ENCODE data around the gene PAMR1. TPM values are rescaled to one million over a fixed set of nuclear protein-coding genes. Genes with fewer than 3 reads are reported as not detected.

PAMR1 gene
- total and polyA plus RNA-seq, 7 donors, result 0.92 to 26.5 (median 7.8) TPM

- no peak for DNase-seq
- H3K4me3 ChIP-seq, result no peak overlapping the region
These were observed 118.4 kb downstream of the PAMR1 start for GRCh38 chr11:35407041-35407440.

GRCh38 chr11:35404388-35404775 lies 121.0 kb downstream of the PAMR1 start:
- DNase-seq, result no peak
- no peaks in the 10 kb centered on the region for H3K9me3 ChIP-seq
- no peaks in the 10 kb centered on the region for H3K4me1 ChIP-seq
- intact Hi-C loops (cut with DNase I), result no loop called here
- H3K27ac ChIP-seq, result no peak overlapping the region
- no peaks in the 10 kb centered on the region for H3K36me3 ChIP-seq
- no peaks in the 10 kb centered on the region for H3K27me3 ChIP-seq
- TF ChIP-seq EP300 (IDR thresholded peaks at IDR 0.05), result no peak
- no peak for TF ChIP-seq POLR2A (IDR thresholded peaks at IDR 0.05)
- TF ChIP-seq CTCF (IDR thresholded peaks at IDR 0.05), result peak in 2 of 4 experiments; percentile 18 to 29
- no peak for TF ChIP-seq POLR2AphosphoS5 (IDR thresholded peaks at IDR 0.05)
- no peak overlapping the region for H3K4me3 ChIP-seq
- 35 to 54% methylated on average over 7 of the region's 7 CpGs for WGBS, 2 donors

More at GRCh38 chr11:35407041-35407440, 118.4 kb downstream of the PAMR1 start:
- WGBS, 2 donors, result 81 to 88% methylated on average over 1 of the region's 1 CpG
- Histone ChIP-seq H3K4me1 (no peaks in the 10 kb centered on the region), H3K9me3 (no peaks in the 10 kb centered on the region), H3K27ac (no peak overlapping the region), H3K27me3 (no peaks in the 10 kb centered on the region), H3K36me3 (no peaks in the 10 kb centered on the region)
- TF ChIP-seq POLR2AphosphoS5 (IDR thresholded peaks at IDR 0.05) (no peak), POLR2A (IDR thresholded peaks at IDR 0.05) (no peak), CTCF (IDR thresholded peaks at IDR 0.05) (no peak), EP300 (IDR thresholded peaks at IDR 0.05) (no peak)
- intact Hi-C loops (cut with DNase I), result no loop called here

GRCh38 chr11:35403765-35404387 lies 121.5 kb downstream of the PAMR1 start:
- Histone ChIP-seq H3K27ac (no peak overlapping the region), H3K4me1 (no peaks in the 10 kb centered on the region), H3K36me3 (no peaks in the 10 kb centered on the region), H3K27me3 (no peaks in the 10 kb centered on the region), H3K9me3 (no peaks in the 10 kb centered on the region), H3K4me3 (no peak overlapping the region)
- no peak for DNase-seq
- intact Hi-C loops (cut with DNase I), result no loop called here
- WGBS, 2 donors, result 84 to 88% methylated on average over 7 of the region's 7 CpGs
- TF ChIP-seq POLR2A (IDR thresholded peaks at IDR 0.05) (no peak), CTCF (IDR thresholded peaks at IDR 0.05) (no peak), EP300 (IDR thresholded peaks at IDR 0.05) (no peak), POLR2AphosphoS5 (IDR thresholded peaks at IDR 0.05) (no peak)

GRCh38 chr11:35402751-35403660 lies 122.4 kb downstream of the PAMR1 start:
- DNase-seq, result no peak
- Histone ChIP-seq H3K9me3 (no peaks in the 10 kb centered on the region), H3K4me3 (no peak overlapping the region), H3K36me3 (no peaks in the 10 kb centered on the region), H3K27ac (no peak overlapping the region), H3K27me3 (no peaks in the 10 kb centered on the region), H3K4me1 (no peaks in the 10 kb centered on the region)
- WGBS, 2 donors, result 79 to 89% methylated on average over 9 of the region's 9 CpGs
- intact Hi-C loops (cut with DNase I), result no loop called here
- TF ChIP-seq POLR2A (IDR thresholded peaks at IDR 0.05) (no peak), CTCF (IDR thresholded peaks at IDR 0.05) (no peak), EP300 (IDR thresholded peaks at IDR 0.05) (no peak), POLR2AphosphoS5 (IDR thresholded peaks at IDR 0.05) (no peak)
